Activated naive CD8-positive, alpha-beta T cell (primary cell): Measurements from ENCODE around the gene MALRD1.

Experiments
- H3K27ac Mint-ChIP-seq: one replicate; pipeline ENCODE4 v1.8.0; 2021; ENCODE audit warnings: mixed read lengths
- H3K27me3 Mint-ChIP-seq: one replicate; pipeline ENCODE4 v1.8.0; 2021; ENCODE audit warnings: mixed read lengths
- H3K36me3 Mint-ChIP-seq: one replicate; pipeline ENCODE4 v1.8.0; 2021; ENCODE audit warnings: mixed read lengths
- H3K4me1 Mint-ChIP-seq: one replicate; pipeline ENCODE4 v1.8.0; 2021; ENCODE audit warnings: low read depth, mixed read lengths
- H3K4me3 Mint-ChIP-seq: one replicate; pipeline ENCODE4 v1.8.0; 2021; ENCODE audit warnings: mild to moderate bottlenecking, mixed read lengths
- H3K9me3 Mint-ChIP-seq: one replicate; pipeline ENCODE4 v1.8.0; 2021; ENCODE audit warnings: low read depth, mixed read lengths

MALRD1 gene

DNA sequence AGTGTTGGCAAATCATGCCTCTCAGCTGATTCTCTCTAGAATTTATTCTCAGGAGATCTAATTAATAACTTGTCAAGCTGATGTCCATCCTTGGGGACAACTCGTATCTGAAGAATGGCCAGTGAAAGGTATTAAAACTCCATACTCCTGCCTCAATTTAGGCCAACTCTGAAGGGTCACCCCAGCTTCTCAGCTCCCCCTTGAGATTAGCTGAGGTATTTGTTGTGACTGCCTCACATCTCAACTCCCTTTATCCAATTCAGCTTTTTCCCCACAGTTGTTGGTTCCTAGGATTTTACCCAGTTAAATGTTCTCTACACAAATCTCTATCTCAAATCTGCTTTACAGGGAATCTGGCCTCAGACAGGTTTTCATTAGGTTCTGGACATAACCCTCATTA lies 182.4 kb downstream of the MALRD1 start:
- no peaks in the 10 kb centered on the region for H3K36me3 Mint-ChIP-seq
- H3K4me3 Mint-ChIP-seq: no peak overlapping the region
- H3K27me3 Mint-ChIP-seq: no peaks in the 10 kb centered on the region
- peaks cover 17% of the 10 kb centered on the region for H3K9me3 Mint-ChIP-seq
- H3K4me1 Mint-ChIP-seq: no peaks in the 10 kb centered on the region
- no peak overlapping the region for H3K27ac Mint-ChIP-seq

DNA sequence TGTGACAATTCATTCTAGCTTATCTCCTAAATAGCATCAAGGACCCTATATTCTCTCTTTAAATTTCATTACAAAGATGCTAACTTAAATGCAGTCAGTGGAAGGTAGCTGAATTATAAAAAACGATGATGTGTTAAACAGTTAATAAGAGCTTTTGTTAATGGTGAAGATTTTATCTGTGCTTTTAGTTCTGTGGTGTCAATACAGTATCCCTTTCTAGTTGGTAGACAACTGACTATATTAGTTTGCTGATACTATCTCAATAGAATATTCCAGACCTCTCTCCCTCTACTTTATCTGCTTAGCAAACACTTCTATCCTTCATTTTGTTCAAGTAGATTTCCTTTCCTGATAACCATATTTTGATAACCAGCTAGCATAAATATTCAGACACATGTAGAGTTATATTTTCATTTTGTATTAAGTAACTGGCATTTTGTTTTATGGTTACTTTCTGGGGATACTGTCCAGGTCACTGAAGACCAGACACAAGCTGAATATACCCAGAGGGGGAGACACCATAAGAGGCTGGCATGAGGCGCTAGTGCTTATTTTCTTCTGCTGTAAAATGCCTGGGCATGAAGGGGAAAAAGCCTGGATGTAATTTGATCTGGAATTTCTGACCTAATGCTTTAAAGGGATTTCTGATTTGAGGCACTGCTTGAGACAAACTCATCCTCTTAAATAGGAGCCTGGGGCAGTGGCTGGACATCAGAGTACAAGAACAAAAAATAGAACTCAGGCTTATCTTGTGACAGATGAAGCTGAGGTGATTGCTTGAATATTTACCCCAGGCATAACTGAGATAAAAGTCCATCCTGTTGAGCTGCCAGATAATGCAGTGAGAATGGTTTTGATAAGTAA lies 197.5 kb downstream of the MALRD1 start:
- H3K4me3 Mint-ChIP-seq: no peak overlapping the region
- H3K9me3 Mint-ChIP-seq: no peaks in the 10 kb centered on the region
- H3K27me3 Mint-ChIP-seq: no peaks in the 10 kb centered on the region
- no peaks in the 10 kb centered on the region for H3K4me1 Mint-ChIP-seq
- H3K36me3 Mint-ChIP-seq: no peaks in the 10 kb centered on the region
- no peak overlapping the region for H3K27ac Mint-ChIP-seq

DNA sequence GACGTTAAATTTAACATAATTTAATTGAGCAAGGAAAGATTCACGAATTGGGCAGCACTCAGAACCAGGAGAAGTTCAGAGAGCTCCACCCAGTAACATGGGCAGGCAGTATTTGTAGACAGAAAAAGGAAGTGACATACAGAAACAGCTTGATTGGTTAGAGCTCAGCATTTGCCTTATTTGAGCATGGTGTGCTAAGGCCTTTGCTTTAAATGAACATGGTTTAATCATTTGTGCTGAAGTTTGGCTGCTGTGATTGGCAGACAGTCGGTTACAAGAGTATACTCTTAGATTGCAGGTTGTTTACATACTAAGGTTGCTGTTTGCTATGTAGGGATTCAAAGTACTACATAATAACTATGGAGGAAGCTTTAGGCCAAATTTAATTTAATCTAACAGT lies 199.2 kb downstream of the MALRD1 start:
- Mint-ChIP-seq H3K4me3 (no peak overlapping the region), H3K9me3 (peaks cover 6% of the 10 kb centered on the region), H3K27me3 (no peaks in the 10 kb centered on the region), H3K4me1 (no peaks in the 10 kb centered on the region), H3K27ac (no peak overlapping the region), H3K36me3 (no peaks in the 10 kb centered on the region)

DNA sequence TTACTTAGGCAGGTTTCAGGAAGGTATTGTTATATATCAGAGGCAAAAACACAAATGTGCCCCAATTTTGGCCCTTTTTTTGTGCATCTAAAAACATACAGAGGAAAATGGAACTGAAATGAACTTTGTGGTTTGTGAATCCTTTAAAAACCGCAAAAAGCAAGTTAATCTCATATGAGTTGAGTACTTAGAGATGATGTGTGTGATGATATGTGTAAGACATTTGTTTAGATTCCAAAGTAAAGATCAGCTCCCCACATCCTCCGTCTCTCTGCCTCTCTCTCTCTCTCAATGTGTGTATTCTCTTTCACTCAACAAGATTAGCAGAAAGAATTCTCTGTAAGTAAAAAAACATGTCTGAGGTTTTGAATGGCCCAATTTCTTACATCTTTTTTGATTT lies 201.9 kb downstream of the MALRD1 start:
- Mint-ChIP-seq H3K4me3 (no peak overlapping the region), H3K9me3 (peaks cover 14% of the 10 kb centered on the region), H3K27me3 (no peaks in the 10 kb centered on the region), H3K27ac (no peak overlapping the region), H3K4me1 (no peaks in the 10 kb centered on the region), H3K36me3 (no peaks in the 10 kb centered on the region)

DNA sequence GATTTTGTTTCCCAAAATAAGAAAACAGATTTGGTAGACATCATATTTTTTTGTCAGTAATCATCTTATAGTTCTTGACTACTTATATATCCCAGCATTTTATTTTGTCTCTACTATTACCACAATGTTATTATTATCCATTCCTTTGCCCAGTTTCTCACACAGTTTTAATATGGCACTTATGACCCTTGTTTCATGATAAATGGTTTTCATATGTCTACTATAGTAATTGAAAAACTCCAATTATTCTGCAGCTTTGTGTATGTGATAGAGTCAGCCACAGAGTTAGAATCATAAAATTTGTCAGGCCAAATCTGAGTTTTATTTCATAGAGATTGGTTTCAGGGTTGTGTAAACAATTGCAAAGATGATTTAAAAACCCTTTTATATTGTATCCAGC lies 203.9 kb downstream of the MALRD1 start:
- Mint-ChIP-seq H3K27ac (no peak overlapping the region), H3K36me3 (no peaks in the 10 kb centered on the region), H3K27me3 (no peaks in the 10 kb centered on the region), H3K9me3 (peaks cover 17% of the 10 kb centered on the region), H3K4me3 (no peak overlapping the region), H3K4me1 (no peaks in the 10 kb centered on the region)

DNA sequence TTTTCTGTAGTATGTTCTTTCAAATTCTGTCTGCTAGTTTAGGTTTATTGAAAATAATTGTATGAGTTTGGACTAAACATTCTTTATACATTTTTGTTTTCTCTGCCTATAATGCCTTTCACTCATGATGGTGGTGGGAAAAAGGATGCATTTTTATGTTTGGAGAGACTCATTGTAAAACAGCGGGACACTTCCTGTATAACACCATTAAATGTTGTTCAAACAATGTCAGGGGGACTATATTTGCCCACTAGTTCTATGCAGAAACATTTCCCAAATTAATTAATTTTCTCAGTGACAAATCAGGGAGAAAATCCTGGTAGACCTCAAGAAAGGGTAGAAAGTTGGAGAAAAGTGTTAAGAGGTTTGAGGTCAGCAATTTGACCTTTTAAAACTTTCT lies 207.7 kb downstream of the MALRD1 start:
- peaks cover 17% of the 10 kb centered on the region for H3K9me3 Mint-ChIP-seq
- H3K4me1 Mint-ChIP-seq: no peaks in the 10 kb centered on the region
- H3K36me3 Mint-ChIP-seq: no peaks in the 10 kb centered on the region
- no peak overlapping the region for H3K4me3 Mint-ChIP-seq
- no peak overlapping the region for H3K27ac Mint-ChIP-seq
- no peaks in the 10 kb centered on the region for H3K27me3 Mint-ChIP-seq

DNA sequence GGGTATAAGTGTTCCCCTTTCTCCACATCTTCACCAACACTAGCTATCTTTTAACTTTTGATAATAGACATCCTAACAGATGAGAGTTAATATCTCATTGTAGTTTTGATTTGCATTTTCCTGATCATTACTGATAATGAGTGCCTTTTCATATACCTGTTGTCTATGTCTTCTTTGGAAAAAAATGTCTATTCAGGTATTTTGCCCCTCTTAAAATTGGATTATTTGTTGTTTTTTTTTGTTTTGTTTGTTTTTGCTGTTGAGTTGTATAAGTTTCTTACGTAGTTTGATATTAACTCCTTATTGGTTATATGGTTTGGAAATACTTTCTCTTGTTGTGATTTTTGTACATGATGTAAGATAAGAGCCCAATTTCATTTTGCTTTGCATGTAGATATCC lies 214.7 kb downstream of the MALRD1 start:
- Mint-ChIP-seq H3K27me3 (no peaks in the 10 kb centered on the region), H3K4me3 (no peak overlapping the region), H3K36me3 (no peaks in the 10 kb centered on the region), H3K4me1 (no peaks in the 10 kb centered on the region), H3K27ac (no peak overlapping the region), H3K9me3 (peaks cover 7% of the 10 kb centered on the region)

DNA sequence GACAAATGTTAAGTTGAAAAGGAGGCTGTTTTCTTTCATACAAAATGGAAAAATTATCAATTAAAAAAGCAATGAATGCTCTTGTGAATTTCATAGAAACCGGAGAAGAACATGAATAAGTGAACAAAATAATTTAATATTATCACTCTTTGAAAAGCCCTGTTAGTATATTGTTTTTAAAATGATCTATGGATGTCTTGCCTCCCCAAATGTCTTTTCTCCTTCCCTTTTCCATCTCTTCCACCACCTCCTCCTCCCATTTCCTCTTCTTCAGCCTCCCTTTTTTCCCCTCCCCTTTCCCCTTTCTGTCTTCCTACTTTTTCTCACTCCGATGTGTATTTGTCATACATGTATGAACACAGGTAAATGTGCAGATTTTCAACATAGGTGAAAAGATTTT lies 234.7 kb downstream of the MALRD1 start:
- no peaks in the 10 kb centered on the region for H3K4me1 Mint-ChIP-seq
- H3K36me3 Mint-ChIP-seq: no peaks in the 10 kb centered on the region
- peaks cover 8% of the 10 kb centered on the region for H3K9me3 Mint-ChIP-seq
- no peak overlapping the region for H3K27ac Mint-ChIP-seq
- H3K27me3 Mint-ChIP-seq: no peaks in the 10 kb centered on the region
- H3K4me3 Mint-ChIP-seq: no peak overlapping the region

DNA sequence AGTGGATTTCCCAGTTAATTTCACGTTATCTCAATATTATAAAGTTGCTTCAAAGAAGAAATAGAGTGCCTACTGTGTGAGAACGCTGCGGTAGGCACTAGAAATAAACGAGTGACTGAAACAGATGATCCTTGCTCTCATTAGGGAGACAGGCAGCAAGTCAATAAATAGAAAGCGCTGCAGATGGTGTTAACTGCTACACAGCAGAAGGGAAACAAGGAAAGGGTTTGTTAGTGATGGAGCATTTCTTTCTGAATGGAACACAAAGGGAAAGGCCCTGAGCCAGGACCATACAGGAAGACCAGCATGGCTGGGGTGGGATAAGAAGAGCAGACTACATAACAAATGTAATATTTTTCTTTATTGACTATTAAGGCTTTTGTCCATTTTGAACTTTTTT lies 235.2 kb downstream of the MALRD1 start:
- peaks cover 8% of the 10 kb centered on the region for H3K9me3 Mint-ChIP-seq
- H3K27me3 Mint-ChIP-seq: no peaks in the 10 kb centered on the region
- no peaks in the 10 kb centered on the region for H3K36me3 Mint-ChIP-seq
- H3K4me3 Mint-ChIP-seq: no peak overlapping the region
- no peak overlapping the region for H3K27ac Mint-ChIP-seq
- no peaks in the 10 kb centered on the region for H3K4me1 Mint-ChIP-seq

DNA sequence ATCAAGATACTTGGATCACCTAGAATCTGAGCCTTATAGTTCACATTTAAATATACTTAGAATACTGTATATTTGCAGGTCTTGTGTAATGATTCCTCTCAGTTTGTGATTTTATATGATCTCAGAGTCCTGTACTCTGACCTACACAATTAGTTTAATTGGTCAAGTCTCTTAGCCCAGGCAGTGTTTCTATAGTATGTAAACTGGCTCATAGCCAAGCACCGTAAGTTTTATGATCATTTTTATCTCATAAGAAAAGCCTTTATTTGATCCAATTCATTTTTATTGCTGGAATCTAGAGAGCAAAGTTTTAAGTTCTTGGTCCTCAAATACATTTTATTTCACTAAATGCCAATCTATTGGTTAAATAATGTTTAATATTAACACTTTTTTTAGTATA lies 242.2 kb downstream of the MALRD1 start:
- Mint-ChIP-seq H3K4me3 (no peak overlapping the region), H3K36me3 (no peaks in the 10 kb centered on the region)

DNA sequence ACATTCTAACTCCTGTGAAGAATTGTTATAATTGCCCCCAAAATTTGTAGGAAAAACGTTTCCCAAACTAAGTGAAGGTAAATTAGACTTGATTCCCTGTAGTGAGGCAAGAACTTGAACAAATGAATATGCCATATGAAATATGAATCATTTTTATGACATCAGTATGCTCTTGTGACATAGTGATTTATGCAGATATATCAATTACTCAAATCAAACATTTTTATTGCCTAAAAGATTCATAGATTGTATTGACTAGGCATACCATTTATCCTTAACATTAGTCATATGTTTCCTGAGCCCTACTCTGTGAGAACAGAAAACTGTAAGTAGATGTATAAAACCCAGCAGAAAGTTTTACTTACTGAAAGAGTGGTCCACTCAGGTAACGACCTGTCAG lies 245.6 kb downstream of the MALRD1 start:
- Mint-ChIP-seq H3K27ac (no peak overlapping the region), H3K4me1 (no peaks in the 10 kb centered on the region), H3K36me3 (no peaks in the 10 kb centered on the region), H3K27me3 (no peaks in the 10 kb centered on the region), H3K9me3 (peaks cover 4% of the 10 kb centered on the region), H3K4me3 (no peak overlapping the region)

More for the DNA sequence above, 242.2 kb downstream of the MALRD1 start:
- Mint-ChIP-seq H3K9me3 (peaks cover 3% of the 10 kb centered on the region), H3K27me3 (no peaks in the 10 kb centered on the region), H3K4me1 (no peaks in the 10 kb centered on the region), H3K27ac (no peak overlapping the region)

DNA sequence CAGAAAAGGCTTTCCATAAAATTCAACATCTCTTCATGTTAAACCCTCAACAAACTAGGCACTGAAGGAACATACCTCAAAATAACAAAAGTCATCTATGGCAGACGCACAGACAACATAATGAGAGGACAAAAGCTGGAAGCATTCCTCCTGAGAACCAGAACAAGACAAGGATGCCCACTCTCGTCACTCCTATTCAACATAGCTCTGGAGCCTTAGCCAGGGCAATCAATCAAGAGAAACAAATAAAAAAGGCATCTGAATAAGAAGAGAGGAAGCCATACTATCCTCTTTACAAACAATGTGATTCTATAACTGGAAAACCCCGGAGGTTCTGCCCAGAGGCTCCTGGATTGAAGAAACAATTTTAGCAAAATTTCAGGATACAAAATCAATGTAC lies 251.0 kb downstream of the MALRD1 start:
- peaks cover 8% of the 10 kb centered on the region for H3K9me3 Mint-ChIP-seq
- no peak overlapping the region for H3K4me3 Mint-ChIP-seq
- H3K27me3 Mint-ChIP-seq: no peaks in the 10 kb centered on the region
- no peaks in the 10 kb centered on the region for H3K36me3 Mint-ChIP-seq
- no peaks in the 10 kb centered on the region for H3K4me1 Mint-ChIP-seq
- H3K27ac Mint-ChIP-seq: no peak overlapping the region

DNA sequence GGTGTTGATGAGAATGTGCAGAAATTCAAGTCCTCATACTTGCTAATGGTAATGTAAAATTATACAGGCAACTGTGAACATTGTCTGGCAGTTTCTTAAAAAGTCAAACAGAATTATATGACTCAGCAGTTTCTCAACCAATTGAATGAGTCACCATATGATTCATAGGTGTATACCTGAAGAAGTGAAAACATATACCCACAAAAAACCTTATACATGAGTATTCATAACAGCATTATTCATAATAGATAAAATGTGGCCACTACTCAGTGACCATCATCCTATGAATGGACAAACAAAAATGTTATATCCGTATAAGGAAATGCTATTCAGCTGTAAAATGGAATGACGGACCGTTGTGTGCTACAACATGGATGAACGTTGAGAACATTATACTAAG lies 253.5 kb downstream of the MALRD1 start:
- Mint-ChIP-seq H3K27me3 (no peaks in the 10 kb centered on the region), H3K36me3 (no peaks in the 10 kb centered on the region), H3K9me3 (peaks cover 8% of the 10 kb centered on the region), H3K4me1 (no peaks in the 10 kb centered on the region), H3K27ac (no peak overlapping the region), H3K4me3 (no peak overlapping the region)

DNA sequence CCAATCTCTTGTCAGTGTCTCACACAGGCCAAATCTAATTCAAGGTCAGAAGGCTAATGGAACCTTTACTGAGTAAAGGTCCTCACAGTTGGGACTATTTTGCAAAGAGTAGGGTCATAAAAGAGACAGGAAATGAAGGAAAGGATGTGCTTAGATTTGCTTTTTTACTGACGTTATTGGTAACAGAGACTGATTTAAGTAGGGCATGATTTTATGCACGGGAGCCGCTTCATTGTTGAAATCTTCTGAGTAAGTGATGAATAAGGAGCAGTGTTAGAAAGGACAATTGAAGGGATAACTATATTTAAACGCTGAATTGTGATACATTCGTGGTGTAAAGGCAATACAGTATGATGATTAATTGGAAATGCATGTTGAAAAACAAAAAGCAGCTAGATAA lies 261.5 kb downstream of the MALRD1 start:
- H3K4me1 Mint-ChIP-seq: no peaks in the 10 kb centered on the region
- H3K27ac Mint-ChIP-seq: no peak overlapping the region
- H3K9me3 Mint-ChIP-seq: peaks cover 3% of the 10 kb centered on the region
- H3K27me3 Mint-ChIP-seq: no peaks in the 10 kb centered on the region
- no peak overlapping the region for H3K4me3 Mint-ChIP-seq
- no peaks in the 10 kb centered on the region for H3K36me3 Mint-ChIP-seq

DNA sequence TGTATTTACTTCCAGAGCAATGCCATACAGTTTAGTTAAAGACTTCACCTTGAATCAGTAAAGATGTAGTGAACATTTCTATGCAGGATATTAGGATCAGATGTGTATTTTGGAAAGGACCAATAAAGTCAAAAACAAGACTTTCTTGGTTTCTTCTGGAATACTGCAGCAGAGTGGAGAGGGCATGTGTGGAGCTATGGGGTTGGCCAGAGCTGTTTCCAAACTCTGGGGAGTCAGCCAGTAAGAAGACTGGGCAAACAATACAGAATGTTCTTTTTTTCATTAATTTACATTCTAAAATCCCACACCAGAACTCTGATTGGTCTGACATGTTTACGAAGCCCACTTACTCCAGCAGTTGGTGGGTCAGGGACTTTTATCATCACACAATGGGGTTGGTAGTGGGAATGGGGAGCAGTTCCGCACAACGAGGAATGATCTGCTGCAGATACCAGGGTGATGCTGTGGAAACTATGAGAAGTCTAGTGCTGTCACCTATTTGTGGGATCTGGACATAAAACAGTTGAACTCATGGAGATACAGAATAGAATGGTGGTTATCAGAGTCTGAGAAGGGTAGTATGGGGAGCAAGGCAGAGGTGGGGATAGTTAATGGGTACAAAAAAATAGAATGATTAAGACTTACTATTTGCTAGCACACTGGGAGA lies 267.7 kb downstream of the MALRD1 start:
- Mint-ChIP-seq H3K27ac (no peak overlapping the region), H3K4me1 (no peaks in the 10 kb centered on the region), H3K36me3 (no peaks in the 10 kb centered on the region), H3K27me3 (no peaks in the 10 kb centered on the region), H3K9me3 (peaks cover 4% of the 10 kb centered on the region), H3K4me3 (no peak overlapping the region)

DNA sequence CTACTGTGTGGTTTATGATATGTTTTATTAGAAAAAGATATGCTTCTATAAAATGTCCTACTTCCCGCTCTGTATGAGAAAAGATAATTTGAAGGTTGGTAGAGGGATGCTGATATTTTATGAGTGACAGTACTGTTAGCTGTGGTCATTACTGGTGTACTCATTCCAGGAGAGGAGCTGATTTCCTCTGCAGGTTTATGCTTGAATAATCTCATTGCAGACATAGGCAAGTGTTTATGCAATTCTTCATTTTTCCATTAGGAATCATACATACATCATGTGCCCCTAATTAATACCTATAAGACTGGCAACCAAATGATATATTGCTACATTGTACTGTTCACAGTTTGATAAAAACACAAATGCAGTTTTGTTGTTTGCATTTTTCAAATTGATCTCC lies 269.4 kb downstream of the MALRD1 start:
- Mint-ChIP-seq H3K27ac (no peak overlapping the region), H3K9me3 (peaks cover 4% of the 10 kb centered on the region), H3K4me1 (no peaks in the 10 kb centered on the region), H3K27me3 (no peaks in the 10 kb centered on the region), H3K4me3 (no peak overlapping the region), H3K36me3 (no peaks in the 10 kb centered on the region)
